Parathyroid adenoma (tissue), 2 donors: ENCODE results near the gene REEP5.

ENCODE experiments used
- H2AFZ ChIP-seq: fragments of 300-600 bp; sonication (generic); one replicate; pipeline ENCODE4 v1.7.0; 2017; ENCODE audit warnings: antibody characterized with exemption, mild to moderate bottlenecking
- H3K27ac ChIP-seq: fragments of 300-600 bp; sonication (generic); one replicate; pipeline ENCODE4 v1.7.0; 2017
- H3K27me3 ChIP-seq: fragments of 300-600 bp; sonication (generic); one replicate; pipeline ENCODE4 v1.7.0; 2017; ENCODE audit warnings: low read length; ENCODE audit not compliant: control insufficient read depth, insufficient read depth
- H3K36me3 ChIP-seq: fragments of 300-600 bp; sonication (generic); one replicate; pipeline ENCODE4 v1.7.0; 2017; ENCODE audit warnings: low read length; ENCODE audit not compliant: control insufficient read depth, insufficient read depth
- H3K4me1 ChIP-seq: fragments of 300-600 bp; sonication (generic); one replicate; pipeline ENCODE4 v1.7.0; 2017; ENCODE audit warnings: control low read depth
- H3K4me2 ChIP-seq: fragments of 300-600 bp; sonication (generic); one replicate; pipeline ENCODE4 v1.7.0; 2017; ENCODE audit warnings: low read length
- H3K4me3 ChIP-seq: fragments of 300-600 bp; sonication (generic); one replicate; pipeline ENCODE4 v1.7.0; 2017; ENCODE audit warnings: low read depth, low read length
- H3K79me2 ChIP-seq: fragments of 300-600 bp; sonication (generic); one replicate; pipeline ENCODE4 v1.7.0; 2017; ENCODE audit warnings: control low read depth
- H3K9ac ChIP-seq: fragments of 300-600 bp; sonication (generic); one replicate; pipeline ENCODE4 v1.7.0; 2017; ENCODE audit warnings: mild to moderate bottlenecking
- H3K9me3 ChIP-seq: fragments of 300-600 bp; sonication (generic); one replicate; pipeline ENCODE4 v1.7.0; 2017; ENCODE audit warnings: low read length; ENCODE audit not compliant: control insufficient read depth
- CTCF ChIP-seq: fragments of 300-600 bp; sonication (generic); IDR thresholded peaks from one replicate; pipeline ENCODE4 v1.7.0; 2017; ENCODE audit warnings: antibody characterized with exemption, mild to moderate bottlenecking
- donor health status: primary hyperparathyroidism.

The REEP5 gene

GRCh38 chr5:112848116-112848811, 73.8 kb downstream of the REEP5 start:
- Histone ChIP-seq H3K36me3 (no peaks in the 10 kb centered on the region), H3K9ac (no peak overlapping the region), H3K9me3 (no peaks in the 10 kb centered on the region), H2AFZ (peak overlapping the region; percentile 25), H3K4me3 (peak overlapping the region; percentile 12), H3K79me2 (no peaks in the 10 kb centered on the region), H3K27ac (no peak overlapping the region), H3K4me2 (peak overlapping the region; percentile 57), H3K27me3 (no peaks in the 10 kb centered on the region), H3K4me1 (peaks cover 10% of the 10 kb centered on the region)
- peak; percentile 63 for TF ChIP-seq CTCF

- Histone ChIP-seq H2AFZ (no peak overlapping the region), H3K27ac (no peak overlapping the region), H3K4me1 (peaks cover 20% of the 10 kb centered on the region), H3K36me3 (no peaks in the 10 kb centered on the region), H3K4me2 (no peak overlapping the region), H3K27me3 (no peaks in the 10 kb centered on the region), H3K79me2 (no peaks in the 10 kb centered on the region), H3K9ac (no peak overlapping the region), H3K9me3 (no peaks in the 10 kb centered on the region), H3K4me3 (no peak overlapping the region)
- TF ChIP-seq CTCF = no peak
These were observed 74.7 kb downstream of the REEP5 start for GRCh38 chr5:112847306-112847705.

- Histone ChIP-seq H3K27me3 (no peaks in the 10 kb centered on the region), H3K9me3 (no peaks in the 10 kb centered on the region), H3K4me1 (peaks cover 20% of the 10 kb centered on the region), H3K4me3 (no peak overlapping the region), H3K79me2 (no peaks in the 10 kb centered on the region), H3K9ac (no peak overlapping the region), H2AFZ (no peak overlapping the region), H3K27ac (no peak overlapping the region), H3K4me2 (no peak overlapping the region), H3K36me3 (no peaks in the 10 kb centered on the region)
- TF ChIP-seq CTCF = no peak
These were observed 75.5 kb downstream of the REEP5 start for GRCh38 chr5:112846556-112846955.

GRCh38 chr5:112844489-112844888, 77.5 kb downstream of the REEP5 start:
- no peak for TF ChIP-seq CTCF
- H3K4me2 ChIP-seq = no peak overlapping the region
- H3K79me2 ChIP-seq = no peaks in the 10 kb centered on the region
- H3K27ac ChIP-seq = no peak overlapping the region
- no peaks in the 10 kb centered on the region for H3K9me3 ChIP-seq
- no peaks in the 10 kb centered on the region for H3K27me3 ChIP-seq
- no peak overlapping the region for H3K4me3 ChIP-seq
- no peak overlapping the region for H2AFZ ChIP-seq
- no peaks in the 10 kb centered on the region for H3K36me3 ChIP-seq
- H3K9ac ChIP-seq = no peak overlapping the region
- H3K4me1 ChIP-seq = peaks cover 20% of the 10 kb centered on the region

GRCh38 chr5:112833971-112834370, 88.1 kb downstream of the REEP5 start:
- no peak overlapping the region for H3K4me2 ChIP-seq
- H3K4me3 ChIP-seq = no peak overlapping the region
- no peaks in the 10 kb centered on the region for H3K79me2 ChIP-seq
- no peaks in the 10 kb centered on the region for H3K27me3 ChIP-seq
- TF ChIP-seq CTCF = no peak
- no peaks in the 10 kb centered on the region for H3K9me3 ChIP-seq
- H3K4me1 ChIP-seq = no peaks in the 10 kb centered on the region
- H2AFZ ChIP-seq = no peak overlapping the region
- no peaks in the 10 kb centered on the region for H3K36me3 ChIP-seq
- no peak overlapping the region for H3K9ac ChIP-seq
- no peak overlapping the region for H3K27ac ChIP-seq
